Activated B cell treated with CpG ODN at 0.5 μM for 24 hours (primary cell): ENCODE measurements around the gene JUNB. TPM values are rescaled to one million over a fixed set of nuclear protein-coding genes. Genes with fewer than 3 reads are reported as not detected.
A peak's percentile ranks its signal among the peaks of the same experiment; 100 is the strongest.

Experiments
- ATAC-seq: fragments of 200-7000 bp; cut with Tn5 transposase; one replicate; pipeline ENCODE4 v1.10.0; 2021; ENCODE audit warnings: low read depth, mild to moderate bottlenecking, moderate library complexity
- CTCF ChIA-PET: fragments of 350-600 bp; sonication (Branson Sonifier 250); formaldehyde crosslinking; loops from one replicate; lab custom pipeline; 2021; ENCODE audit warnings: antibody characterized with exemption; lab: Charles Lee
- POLR2A ChIA-PET: fragments of 350-600 bp; sonication (Branson Sonifier 250); formaldehyde crosslinking; loops from one replicate; lab custom pipeline; 2021; ENCODE audit warnings: antibody characterized with exemption; lab: Charles Lee
- DNase-seq: peaks from one replicate; pipeline ENCODE4 v3.0.0; 2022
- H3K27ac Mint-ChIP-seq: one replicate; pipeline ENCODE4 v1.8.0; 2020; ENCODE audit warnings: mixed read lengths
- H3K27me3 Mint-ChIP-seq: one replicate; pipeline ENCODE4 v1.8.0; 2021; ENCODE audit warnings: mixed read lengths
- H3K36me3 Mint-ChIP-seq: one replicate; pipeline ENCODE4 v1.8.0; 2021; ENCODE audit warnings: low read depth, mixed read lengths
- H3K4me1 Mint-ChIP-seq: one replicate; pipeline ENCODE4 v1.8.0; 2021; ENCODE audit warnings: mixed read lengths
- H3K4me3 Mint-ChIP-seq: one replicate; pipeline ENCODE4 v1.8.0; 2020; ENCODE audit warnings: mild to moderate bottlenecking, mixed read lengths
- H3K9me3 Mint-ChIP-seq: one replicate; pipeline ENCODE4 v1.8.0; 2020; ENCODE audit warnings: mixed read lengths
- CTCF ChIP-seq: fragments of 200-600 bp; IDR thresholded peaks from one replicate; pipeline ENCODE4 v1.8.0; 2022; ENCODE audit warnings: antibody characterized with exemption, mild to moderate bottlenecking
- intact Hi-C: fragments of 100-400 bp; cut with micrococcal nuclease; formaldehyde crosslinking; loops from one replicate; pipeline ENCODE4 v1.15.1; 2024
- total RNA-seq: library from RNA; stranded (reverse); gene quantifications from 2 replicates; pipeline ENCODE4 v1.2.3, GENCODE V29; 2022

The JUNB gene
- total RNA-seq, 1 donor from 2014 or later, result 132 TPM

GRCh38 chr19:12792853-12793289 is 1.6 kb downstream of the JUNB start:
- Mint-ChIP-seq H3K27me3 (no peaks in the 10 kb centered on the region), H3K27ac (peak overlapping the region; percentile 97), H3K36me3 (peaks cover 20% of the 10 kb centered on the region), H3K9me3 (no peaks in the 10 kb centered on the region), H3K4me3 (peak overlapping the region; percentile 96), H3K4me1 (peaks cover 51% of the 10 kb centered on the region)
- DNase-seq, result no peak
- ChIA-PET POLR2A (interaction anchor here (0.7 to 13.2 kb wide), 31 partner anchors 9 to 1578 kb away, joined by 3 to 909 read pairs (median 7); partner anchors contain the start of genes CALR, DHPS, DNASE2 and FBXW9), CTCF (interaction anchor here (1.2 to 11.4 kb wide), 6 partner anchors 9 to 71 kb away, joined by 3 to 280 read pairs (median 12); partner anchors contain the start of genes HOOK2, PRDX2, RNASEH2A and THSD8)
- TF ChIP-seq CTCF, result no peak
- intact Hi-C loops, result loop anchor here (1.0 to 5.0 kb wide), 5 partner anchors 13 to 360 kb away; partner anchors contain the start of genes CALR, LYL1, RNASEH2A and ZNF490
- no peak for ATAC-seq

- intact Hi-C loops, result loop anchor here (1.0 to 5.0 kb wide), 5 partner anchors 13 to 359 kb away; partner anchors contain the start of genes CALR, LYL1, RNASEH2A and ZNF490
- Mint-ChIP-seq H3K36me3 (peaks cover 20% of the 10 kb centered on the region), H3K4me3 (peak overlapping the region; percentile 96), H3K27me3 (no peaks in the 10 kb centered on the region), H3K4me1 (peaks cover 44% of the 10 kb centered on the region), H3K9me3 (no peaks in the 10 kb centered on the region), H3K27ac (peak overlapping the region; percentile 97)
- peak; percentile 96 for DNase-seq
- peak; percentile 26 for ATAC-seq
- no peak for TF ChIP-seq CTCF
- ChIA-PET CTCF (interaction anchor here (1.2 to 11.4 kb wide), 7 partner anchors 9 to 71 kb away, joined by 3 to 280 read pairs (median 6); partner anchors contain the start of genes HOOK2, PRDX2, RNASEH2A and THSD8), POLR2A (interaction anchor here (0.5 to 13.2 kb wide), 29 partner anchors 9 to 1749 kb away, joined by 3 to 909 read pairs (median 5); partner anchors contain the start of genes CALR, DHPS, DNASE2 and FBXW9)
Measured at GRCh38 chr19:12793290-12794195, 2.3 kb downstream of the JUNB start.

GRCh38 chr19:12794196-12794941 is 3.1 kb downstream of the JUNB start:
- TF ChIP-seq CTCF, result no peak
- DNase-seq (no peak), ATAC-seq (no peak)
- H3K27ac Mint-ChIP-seq, result peak overlapping the region; percentile 94
- H3K27me3 Mint-ChIP-seq, result no peaks in the 10 kb centered on the region
- no peaks in the 10 kb centered on the region for H3K9me3 Mint-ChIP-seq
- CTCF ChIA-PET, result interaction anchor here (1.8 to 11.4 kb wide), 4 partner anchors 12 to 39 kb away, joined by 4 to 280 read pairs (median 142); partner anchors contain the start of genes HOOK2 and RNASEH2A
- peak overlapping the region; percentile 80 for H3K4me3 Mint-ChIP-seq
- POLR2A ChIA-PET, result interaction anchor here (0.5 to 13.2 kb wide), 12 partner anchors 8 to 1748 kb away, joined by 4 to 909 read pairs (median 5); partner anchors contain the start of genes HOOK2, PRDX2, RNASEH2A and THSD8
- H3K36me3 Mint-ChIP-seq, result peaks cover 15% of the 10 kb centered on the region
- H3K4me1 Mint-ChIP-seq, result peaks cover 36% of the 10 kb centered on the region
- intact Hi-C loops, result loop anchor here (5.0 kb wide), 2 partner anchors 182 to 308 kb away; partner anchors contain the start of genes LYL1, ZNF490 and ZNF791

- peaks cover 15% of the 10 kb centered on the region for H3K36me3 Mint-ChIP-seq
- no peak for DNase-seq
- no peak for TF ChIP-seq CTCF
Measured at GRCh38 chr19:12794971-12795381, 3.7 kb downstream of the JUNB start.

More at GRCh38 chr19:12794971-12795381, 3.7 kb downstream of the JUNB start:
- no peak overlapping the region for H3K4me3 Mint-ChIP-seq
- ChIA-PET POLR2A (interaction anchor here (0.6 to 13.2 kb wide), 12 partner anchors 8 to 996 kb away, joined by 3 to 909 read pairs (median 6); partner anchors contain the start of gene HOOK2), CTCF (interaction anchor here (1.5 to 11.4 kb wide), 5 partner anchors 20 to 129 kb away, joined by 3 to 280 read pairs (median 4); partner anchors contain the start of genes HOOK2, MAN2B1 and WDR83)
- H3K4me1 Mint-ChIP-seq, result peaks cover 35% of the 10 kb centered on the region
- ATAC-seq, result no peak
- intact Hi-C loops, result loop anchor here (5.0 kb wide), 2 partner anchors 183 to 307 kb away; partner anchors contain the start of genes LYL1, ZNF490 and ZNF791
- no peaks in the 10 kb centered on the region for H3K9me3 Mint-ChIP-seq
- no peak overlapping the region for H3K27ac Mint-ChIP-seq
- no peaks in the 10 kb centered on the region for H3K27me3 Mint-ChIP-seq
